GM23338 (cell line): ENCODE measurements around the gene OLR1. TPM values are rescaled to one million over a fixed set of nuclear protein-coding genes. Genes with fewer than 3 reads are reported as not detected.
A peak's percentile ranks its signal among the peaks of the same experiment; 100 is the strongest.

Experiments
- ATAC-seq: fragments of 200-7000 bp; cut with Tn5 transposase; 3 replicates; pipeline ENCODE4 v1.9.1; 2020
- DNase-seq: peaks from one replicate; pipeline ENCODE4 v3.0.0-alpha.2; 2015; ENCODE audit warnings: low spot score
- H2AFZ ChIP-seq: fragments of 200-600 bp; sonication (generic); 2 replicates; pipeline ENCODE4 v1.8.0; 2016; ENCODE audit warnings: antibody characterized with exemption, mild to moderate bottlenecking, moderate library complexity
- H3F3A ChIP-seq: fragments of 200-600 bp; sonication (generic); replicated peaks from 2 replicates; pipeline ENCODE4 v1.8.0; 2017; ENCODE audit warnings: antibody characterized with exemption, mixed run types, low read depth
- H3K27ac ChIP-seq: fragments of 200-600 bp; sonication (generic); 2 replicates; pipeline ENCODE4 v1.6.1; 2016; ENCODE audit warnings: low read depth
- H3K27me3 ChIP-seq: fragments of 200-600 bp; sonication (generic); 2 replicates; pipeline ENCODE4 v1.8.0; 2016; ENCODE audit warnings: mild to moderate bottlenecking, mixed run types, moderate library complexity; ENCODE audit not compliant: insufficient read depth
- H3K36me3 ChIP-seq: fragments of 200-600 bp; sonication (generic); 2 replicates; pipeline ENCODE4 v1.8.0; 2016; ENCODE audit warnings: mild to moderate bottlenecking; ENCODE audit not compliant: insufficient read depth
- H3K4me1 ChIP-seq: fragments of 200-600 bp; sonication (generic); 2 replicates; pipeline ENCODE4 v1.8.0; 2016; ENCODE audit warnings: mild to moderate bottlenecking, moderate library complexity; ENCODE audit not compliant: insufficient read depth
- H3K4me2 ChIP-seq: fragments of 200-600 bp; sonication (generic); 2 replicates; pipeline ENCODE4 v1.7.1; 2017; ENCODE audit warnings: mixed run types
- H3K4me3 ChIP-seq: fragments of 200-600 bp; sonication (generic); 2 replicates; pipeline ENCODE4 v1.6.1; 2016; ENCODE audit warnings: mixed run types
- H3K79me2 ChIP-seq: fragments of 200-600 bp; sonication (generic); replicated peaks from 2 replicates; pipeline ENCODE4 v1.8.0; 2017; ENCODE audit warnings: mild to moderate bottlenecking; ENCODE audit not compliant: insufficient read depth
- H3K9me2 ChIP-seq: fragments of 200-600 bp; sonication (generic); 2 replicates; pipeline ENCODE4 v1.8.0; 2017; ENCODE audit not compliant: insufficient read depth
- H4K20me1 ChIP-seq: fragments of 200-600 bp; sonication (generic); replicated peaks from 2 replicates; pipeline ENCODE4 v1.8.0; 2017; ENCODE audit warnings: mild to moderate bottlenecking; ENCODE audit not compliant: insufficient read depth
- H3K27ac Mint-ChIP-seq: 2 replicates; pipeline ENCODE4 v1.8.0; 2020; ENCODE audit warnings: inconsistent platforms, mild to moderate bottlenecking, moderate library complexity, mixed read lengths
- H3K27me3 Mint-ChIP-seq: 3 replicates; pipeline ENCODE4 v1.8.0; 2022; ENCODE audit warnings: low read depth, mild to moderate bottlenecking, moderate library complexity, mixed read lengths, inconsistent platforms; ENCODE audit not compliant: insufficient read depth, poor library complexity
- H3K36me3 Mint-ChIP-seq: 3 replicates; pipeline ENCODE4 v1.8.0; 2021; ENCODE audit warnings: low read depth, mild to moderate bottlenecking, inconsistent platforms, moderate library complexity, mixed read lengths
- H3K4me1 Mint-ChIP-seq: 3 replicates; pipeline ENCODE4 v1.8.0; 2020; ENCODE audit warnings: mild to moderate bottlenecking, inconsistent platforms, mixed read lengths
- H3K4me3 Mint-ChIP-seq: 3 replicates; pipeline ENCODE4 v1.8.0; 2021; ENCODE audit warnings: moderate library complexity, mild to moderate bottlenecking, inconsistent platforms, mixed read lengths
- H3K9me3 Mint-ChIP-seq: 3 replicates; pipeline ENCODE4 v1.8.0; 2020; ENCODE audit warnings: moderate library complexity, mild to moderate bottlenecking, inconsistent platforms, mixed read lengths
- CREB1 ChIP-seq: fragments of 250-450 bp; sonication (Bioruptor Pico); IDR thresholded peaks from 2 replicates; pipeline ENCODE4 v1.5.0; 2020; ENCODE audit warnings: low read depth, mild to moderate bottlenecking, moderate library complexity
- EZH2 ChIP-seq: fragments of 200-600 bp; sonication (generic); IDR thresholded peaks from one replicate; pipeline ENCODE4 v1.8.0; 2017; ENCODE audit warnings: antibody characterized with exemption, mild to moderate bottlenecking, low read depth; ENCODE audit not compliant: unreplicated experiment
- EZH2phosphoT487 ChIP-seq: fragments of 200-600 bp; sonication (generic); IDR thresholded peaks from one replicate; pipeline ENCODE4 v1.8.1; 2018; ENCODE audit warnings: antibody characterized with exemption; ENCODE audit not compliant: unreplicated experiment
- JUNB ChIP-seq: IDR thresholded peaks from one replicate; pipeline ENCODE4 v1.6.1; 2016; ENCODE audit warnings: antibody characterized with exemption; ENCODE audit not compliant: unreplicated experiment
- NANOG ChIP-seq: IDR thresholded peaks from 2 replicates; pipeline ENCODE4 v1.6.1; 2016; ENCODE audit warnings: antibody characterized with exemption, borderline replicate concordance
- POLR2AphosphoS5 ChIP-seq: IDR thresholded peaks from 2 replicates; pipeline ENCODE4 v1.6.1; 2016; ENCODE audit warnings: antibody characterized with exemption, low read depth
- STAT1 ChIP-seq: IDR thresholded peaks from one replicate; pipeline ENCODE4 v1.6.1; 2016; ENCODE audit warnings: antibody characterized with exemption; ENCODE audit not compliant: unreplicated experiment
- ZNF114 ChIP-seq: fragments of 250-450 bp; sonication (Bioruptor Pico); IDR thresholded peaks from 2 replicates; pipeline ENCODE4 v1.5.0; 2020; ENCODE audit warnings: mild to moderate bottlenecking, moderate library complexity
- ZNF331 ChIP-seq: fragments of 250-450 bp; sonication (Bioruptor Pico); IDR thresholded peaks from 2 replicates; pipeline ENCODE4 v1.5.0; 2020; ENCODE audit warnings: low read depth, mild to moderate bottlenecking, moderate library complexity
- polyA plus RNA-seq: library from polyadenylated mRNA; unstranded; fragments of >200 nt; fragmentation: Nextera tagmentation; extraction: Ambion mirVana; gene quantifications from 2 replicates; pipeline ENCODE4 v1.2.1, GENCODE V29; 2016
- total RNA-seq: library from RNA; depleted of rRNA; stranded (reverse); fragments of >200 nt; shearing (Covaris generic); gene quantifications from 2 replicates; pipeline ENCODE4 v1.2.3, GENCODE V29; 2014
- TF ChIP-seq, protein P1 (sequence below), 2 experiments: fragments of 200-600 bp in 1 of 2; sonication (generic) in 1 of 2; conservative IDR thresholded peaks; 2 replicates each; pipeline versions ENCODE4 v1.5.1 to v1.6.1; 2016 to 2017; ENCODE audit warnings: antibody characterized with exemption in 2 of 2, low read depth in 2 of 2, mild to moderate bottlenecking in 2 of 2, moderate library complexity in 1 of 2
- TF ChIP-seq, protein P2 (sequence below): IDR thresholded peaks from one replicate; pipeline ENCODE4 v1.6.1; 2018; ENCODE audit warnings: antibody characterized with exemption; ENCODE audit not compliant: unreplicated experiment

Gene OLR1
- total and polyA plus RNA-seq, 2 experiments from 2014 or later, result not detected

GRCh38 chr12:10132850-10133370 lies 39.0 kb downstream of the OLR1 start:
- Histone ChIP-seq H3K4me1 (peaks cover 45% of the 10 kb centered on the region), H3F3A (no peaks in the 10 kb centered on the region), H3K4me3 (0 out of 2 replicates have a peak overlapping the region, but pooled peaks have one; percentile 1), H3K4me2 (peak overlapping the region; percentile 34), H4K20me1 (no peaks in the 10 kb centered on the region), H3K9me2 (no peaks in the 10 kb centered on the region), H3K27ac (0 out of 2 replicates have a peak overlapping the region, but pooled peaks have one; percentile 79), H3K27me3 (no peaks in the 10 kb centered on the region), H2AFZ (no peak overlapping the region), H3K79me2 (no peaks in the 10 kb centered on the region), H3K36me3 (no peaks in the 10 kb centered on the region)
- Mint-ChIP-seq H3K9me3 (no peaks in the 10 kb centered on the region; the same call in 2 of the 3 replicates), H3K27ac (no peak overlapping the region; the same call in 1 of the 2 replicates), H3K4me3 (no peak overlapping the region), H3K4me1 (peaks cover 42% of the 10 kb centered on the region), H3K36me3 (no peaks in the 10 kb centered on the region), H3K27me3 (peaks cover 2% of the 10 kb centered on the region)
- no peak for TF ChIP-seq POLR2AphosphoS5
- no peak for TF ChIP-seq STAT1
- peak; percentile 50 for ATAC-seq
- DNase-seq, result peak; percentile 32

DNA sequence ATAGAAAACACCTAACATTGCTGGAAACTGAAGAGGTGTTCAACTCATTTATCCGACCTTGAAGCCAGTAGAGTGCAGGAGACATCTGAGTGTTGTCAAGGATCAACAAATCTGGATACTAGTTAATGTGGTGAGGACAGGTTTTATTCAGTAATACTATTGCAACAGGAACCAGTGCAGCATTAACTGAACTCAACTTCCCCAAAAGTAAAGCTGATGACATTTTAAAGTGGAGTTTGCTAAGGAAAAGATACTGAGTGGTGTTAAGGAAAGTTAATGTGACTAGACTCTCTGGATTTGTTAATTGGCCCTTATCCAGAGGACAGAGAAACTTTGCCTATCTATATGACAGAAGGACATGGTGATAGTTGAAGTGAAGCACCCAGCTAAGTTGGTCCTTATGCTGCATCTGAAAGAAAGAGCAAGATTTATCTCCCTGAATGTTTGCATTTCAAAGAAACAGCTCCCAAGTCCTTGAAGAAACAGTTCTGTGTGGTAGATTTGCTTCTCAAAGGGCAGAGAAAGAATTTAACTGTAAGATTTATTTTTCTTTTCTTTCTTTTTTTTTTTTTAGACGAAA lies 40.7 kb downstream of the OLR1 start:
- peaks cover 45% of the 10 kb centered on the region for H3K4me1 ChIP-seq
- H4K20me1 ChIP-seq, result no peaks in the 10 kb centered on the region
- Mint-ChIP-seq H3K4me3 (no peak overlapping the region), H3K27ac (peak overlapping the region; percentile 11; the same call in 1 of the 2 replicates), H3K9me3 (no peaks in the 10 kb centered on the region), H3K36me3 (no peaks in the 10 kb centered on the region), H3K27me3 (peaks cover 2% of the 10 kb centered on the region), H3K4me1 (peaks cover 42% of the 10 kb centered on the region)
- DNase-seq (no peak), ATAC-seq (peak; percentile 32; the same call in 1 of the 3 replicates)
- peak overlapping the region; percentile 41; the same call in 1 of the 2 replicates for H3K4me2 ChIP-seq
- H3K36me3 ChIP-seq, result no peaks in the 10 kb centered on the region
- H3K9me2 ChIP-seq, result no peaks in the 10 kb centered on the region
- H3K4me3 ChIP-seq, result no peak overlapping the region
- H3K79me2 ChIP-seq, result no peaks in the 10 kb centered on the region
- no peak overlapping the region for H2AFZ ChIP-seq
- no peaks in the 10 kb centered on the region for H3K27me3 ChIP-seq
- H3K27ac ChIP-seq, result peak overlapping the region; percentile 33; the same call in 1 of the 2 replicates
- H3F3A ChIP-seq, result no peaks in the 10 kb centered on the region
- no peak for TF ChIP-seq EZH2
- TF ChIP-seq, protein P1, sequence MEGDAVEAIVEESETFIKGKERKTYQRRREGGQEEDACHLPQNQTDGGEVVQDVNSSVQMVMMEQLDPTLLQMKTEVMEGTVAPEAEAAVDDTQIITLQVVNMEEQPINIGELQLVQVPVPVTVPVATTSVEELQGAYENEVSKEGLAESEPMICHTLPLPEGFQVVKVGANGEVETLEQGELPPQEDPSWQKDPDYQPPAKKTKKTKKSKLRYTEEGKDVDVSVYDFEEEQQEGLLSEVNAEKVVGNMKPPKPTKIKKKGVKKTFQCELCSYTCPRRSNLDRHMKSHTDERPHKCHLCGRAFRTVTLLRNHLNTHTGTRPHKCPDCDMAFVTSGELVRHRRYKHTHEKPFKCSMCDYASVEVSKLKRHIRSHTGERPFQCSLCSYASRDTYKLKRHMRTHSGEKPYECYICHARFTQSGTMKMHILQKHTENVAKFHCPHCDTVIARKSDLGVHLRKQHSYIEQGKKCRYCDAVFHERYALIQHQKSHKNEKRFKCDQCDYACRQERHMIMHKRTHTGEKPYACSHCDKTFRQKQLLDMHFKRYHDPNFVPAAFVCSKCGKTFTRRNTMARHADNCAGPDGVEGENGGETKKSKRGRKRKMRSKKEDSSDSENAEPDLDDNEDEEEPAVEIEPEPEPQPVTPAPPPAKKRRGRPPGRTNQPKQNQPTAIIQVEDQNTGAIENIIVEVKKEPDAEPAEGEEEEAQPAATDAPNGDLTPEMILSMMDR (conservative IDR thresholded peaks at IDR 0.05; ENCODE audit: low read depth in 2 of 2), result no peak
- no peak for TF ChIP-seq NANOG
- no peak for TF ChIP-seq EZH2phosphoT487
- TF ChIP-seq, protein P2, sequence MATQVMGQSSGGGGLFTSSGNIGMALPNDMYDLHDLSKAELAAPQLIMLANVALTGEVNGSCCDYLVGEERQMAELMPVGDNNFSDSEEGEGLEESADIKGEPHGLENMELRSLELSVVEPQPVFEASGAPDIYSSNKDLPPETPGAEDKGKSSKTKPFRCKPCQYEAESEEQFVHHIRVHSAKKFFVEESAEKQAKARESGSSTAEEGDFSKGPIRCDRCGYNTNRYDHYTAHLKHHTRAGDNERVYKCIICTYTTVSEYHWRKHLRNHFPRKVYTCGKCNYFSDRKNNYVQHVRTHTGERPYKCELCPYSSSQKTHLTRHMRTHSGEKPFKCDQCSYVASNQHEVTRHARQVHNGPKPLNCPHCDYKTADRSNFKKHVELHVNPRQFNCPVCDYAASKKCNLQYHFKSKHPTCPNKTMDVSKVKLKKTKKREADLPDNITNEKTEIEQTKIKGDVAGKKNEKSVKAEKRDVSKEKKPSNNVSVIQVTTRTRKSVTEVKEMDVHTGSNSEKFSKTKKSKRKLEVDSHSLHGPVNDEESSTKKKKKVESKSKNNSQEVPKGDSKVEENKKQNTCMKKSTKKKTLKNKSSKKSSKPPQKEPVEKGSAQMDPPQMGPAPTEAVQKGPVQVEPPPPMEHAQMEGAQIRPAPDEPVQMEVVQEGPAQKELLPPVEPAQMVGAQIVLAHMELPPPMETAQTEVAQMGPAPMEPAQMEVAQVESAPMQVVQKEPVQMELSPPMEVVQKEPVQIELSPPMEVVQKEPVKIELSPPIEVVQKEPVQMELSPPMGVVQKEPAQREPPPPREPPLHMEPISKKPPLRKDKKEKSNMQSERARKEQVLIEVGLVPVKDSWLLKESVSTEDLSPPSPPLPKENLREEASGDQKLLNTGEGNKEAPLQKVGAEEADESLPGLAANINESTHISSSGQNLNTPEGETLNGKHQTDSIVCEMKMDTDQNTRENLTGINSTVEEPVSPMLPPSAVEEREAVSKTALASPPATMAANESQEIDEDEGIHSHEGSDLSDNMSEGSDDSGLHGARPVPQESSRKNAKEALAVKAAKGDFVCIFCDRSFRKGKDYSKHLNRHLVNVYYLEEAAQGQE, result no peak
- no peak for TF ChIP-seq JUNB
- no peak for TF ChIP-seq ZNF114
- no peak for TF ChIP-seq ZNF331 (CRISPR knock-in tag)
- TF ChIP-seq CREB1 (CRISPR knock-in tag), result no peak
